Thoracic aorta (tissue), 2 donors: Measurements from ENCODE around the gene JMJD4. TPM values are rescaled to one million over a fixed set of nuclear protein-coding genes. Genes with fewer than 3 reads are reported as not detected.

Source experiments
- ATAC-seq: fragments of 150-250 bp; one replicate; pipeline ENCODE4 v1.8.0; 2017; ENCODE audit warnings: low read depth; ENCODE audit not compliant: insufficient number of reproducible peaks, low FRiP score
- DNase-seq: peaks from one replicate; pipeline ENCODE4 v3.0.0-alpha.2; 2020; ENCODE audit warnings: low spot score
- H3K27ac ChIP-seq, 2 donors: fragments of 200-600 bp; sonication (generic); 1 replicate in 1 of 2; 2 replicates in 1 of 2; pipeline ENCODE4 v1.5.1; 2016; ENCODE audit warnings: mild to moderate bottlenecking in 2 of 2, moderate library complexity in 2 of 2
- H3K27me3 ChIP-seq: fragments of 200-600 bp; sonication (generic); replicated peaks from 2 replicates; pipeline ENCODE4 v1.6.0; 2016; ENCODE audit warnings: mild to moderate bottlenecking; ENCODE audit not compliant: insufficient read depth
- H3K36me3 ChIP-seq: fragments of 200-600 bp; sonication (generic); one replicate; pipeline ENCODE4 v1.5.1; 2016
- H3K4me1 ChIP-seq, 2 donors: fragments of 200-600 bp; sonication (generic); 1 replicate in 1 of 2; 2 replicates in 1 of 2; pipeline versions ENCODE4 v1.5.1 to v1.6.0; 2016; ENCODE audit warnings: low read depth in 2 of 2, mild to moderate bottlenecking in 1 of 2; ENCODE audit not compliant: control insufficient read depth in 1 of 2
- H3K4me3 ChIP-seq: fragments of 200-600 bp; sonication (generic); 2 replicates; pipeline ENCODE4 v1.5.1; 2016; ENCODE audit warnings: mild to moderate bottlenecking
- H3K9me3 ChIP-seq: fragments of 200-600 bp; sonication (generic); 2 replicates; pipeline ENCODE4 v1.5.1; 2016
- total RNA-seq, 2 donors: library from RNA; depleted of rRNA; stranded (reverse); fragments of >200 nt; gene quantifications; one replicate each; pipeline versions ENCODE4 v1.1.0 to v1.2.3, GENCODE V29; 2016
- TF ChIP-seq, protein P1 (sequence below): fragments of 200-600 bp; sonication (generic); IDR thresholded peaks from one replicate; pipeline ENCODE4 v1.5.1; 2019; ENCODE audit warnings: antibody characterized with exemption

The JMJD4 gene
- total RNA-seq, 2 donors from 2014 or later, result 19.4 to 24.2 TPM

DNA sequence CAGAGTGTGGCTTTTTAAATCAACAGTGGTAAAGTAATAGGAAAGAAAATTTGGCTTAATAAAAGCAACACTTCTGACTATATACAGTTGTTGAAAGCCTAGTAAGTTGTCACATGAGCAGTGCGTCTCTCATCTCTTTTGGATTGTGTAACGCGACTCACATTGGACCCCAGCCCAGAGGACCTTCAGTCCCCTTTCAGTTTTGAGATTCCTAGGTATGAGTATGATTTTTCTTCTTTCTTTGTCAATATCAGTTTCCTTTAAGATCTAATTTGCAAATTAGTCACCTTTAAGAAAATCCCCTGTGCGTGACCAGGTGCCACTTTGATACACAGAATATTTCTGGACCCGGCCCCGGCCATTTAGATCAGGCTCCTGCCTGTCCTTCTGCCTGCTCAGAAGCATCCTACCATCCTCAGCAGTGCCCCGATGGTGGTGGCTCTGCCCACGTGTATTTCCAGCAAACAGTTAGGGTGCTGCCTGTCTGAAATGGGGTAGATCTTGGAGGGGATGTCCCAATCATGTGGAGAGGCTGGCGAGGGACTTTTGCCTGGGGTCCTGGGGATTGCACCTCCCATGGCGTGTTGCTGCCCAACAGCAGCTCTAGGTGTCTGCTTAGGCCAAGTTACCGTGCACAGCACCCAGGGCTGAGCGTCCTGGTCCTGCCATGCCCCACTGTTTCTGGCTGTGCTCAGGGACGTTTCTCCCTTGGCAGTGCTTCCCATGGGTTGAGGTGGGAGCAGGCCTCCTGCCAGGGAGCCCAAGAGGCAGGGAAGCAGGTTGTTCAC lies 21.3 kb upstream of the JMJD4 start:
- no peak for ATAC-seq

DNA sequence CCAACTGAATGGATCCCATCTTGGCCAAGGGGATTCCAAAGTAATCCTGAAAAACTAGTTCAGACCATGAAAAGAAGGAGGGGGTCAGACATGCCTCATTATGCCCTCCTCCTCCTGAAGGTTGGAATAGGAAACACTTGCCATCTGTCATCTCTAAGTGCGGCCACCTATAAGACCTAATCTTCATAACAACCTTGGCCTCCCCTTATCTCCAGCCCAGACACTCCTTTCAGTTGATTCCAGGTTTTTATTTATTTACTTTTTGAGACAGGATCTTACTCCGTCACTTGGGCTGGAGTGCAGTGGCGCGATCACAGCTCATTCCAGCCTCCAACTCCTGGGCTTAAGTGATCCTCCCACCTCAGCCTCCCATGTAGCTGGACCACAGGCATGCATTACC lies 19.9 kb upstream of the JMJD4 start:
- no peak overlapping the region for H3K27ac ChIP-seq
- H3K4me3 ChIP-seq, result no peak overlapping the region
- TF ChIP-seq, protein P1, sequence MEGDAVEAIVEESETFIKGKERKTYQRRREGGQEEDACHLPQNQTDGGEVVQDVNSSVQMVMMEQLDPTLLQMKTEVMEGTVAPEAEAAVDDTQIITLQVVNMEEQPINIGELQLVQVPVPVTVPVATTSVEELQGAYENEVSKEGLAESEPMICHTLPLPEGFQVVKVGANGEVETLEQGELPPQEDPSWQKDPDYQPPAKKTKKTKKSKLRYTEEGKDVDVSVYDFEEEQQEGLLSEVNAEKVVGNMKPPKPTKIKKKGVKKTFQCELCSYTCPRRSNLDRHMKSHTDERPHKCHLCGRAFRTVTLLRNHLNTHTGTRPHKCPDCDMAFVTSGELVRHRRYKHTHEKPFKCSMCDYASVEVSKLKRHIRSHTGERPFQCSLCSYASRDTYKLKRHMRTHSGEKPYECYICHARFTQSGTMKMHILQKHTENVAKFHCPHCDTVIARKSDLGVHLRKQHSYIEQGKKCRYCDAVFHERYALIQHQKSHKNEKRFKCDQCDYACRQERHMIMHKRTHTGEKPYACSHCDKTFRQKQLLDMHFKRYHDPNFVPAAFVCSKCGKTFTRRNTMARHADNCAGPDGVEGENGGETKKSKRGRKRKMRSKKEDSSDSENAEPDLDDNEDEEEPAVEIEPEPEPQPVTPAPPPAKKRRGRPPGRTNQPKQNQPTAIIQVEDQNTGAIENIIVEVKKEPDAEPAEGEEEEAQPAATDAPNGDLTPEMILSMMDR, result no peak
- ATAC-seq (no peak), DNase-seq (no peak)
- H3K36me3 ChIP-seq, result peaks cover 6% of the 10 kb centered on the region
- no peaks in the 10 kb centered on the region for H3K9me3 ChIP-seq
- H3K27me3 ChIP-seq, result no peaks in the 10 kb centered on the region
- peaks cover 0 to 15% of the 10 kb centered on the region in 2 donors for H3K4me1 ChIP-seq

More for the DNA sequence above, 21.3 kb upstream of the JMJD4 start:
- Histone ChIP-seq H3K4me3 (no peak overlapping the region), H3K4me1 (peaks cover 0 to 15% of the 10 kb centered on the region in 2 donors), H3K9me3 (no peaks in the 10 kb centered on the region), H3K27ac (no peak overlapping the region), H3K27me3 (no peaks in the 10 kb centered on the region), H3K36me3 (no peaks in the 10 kb centered on the region)
- TF ChIP-seq, protein P1, result no peak
- DNase-seq, result no peak

DNA sequence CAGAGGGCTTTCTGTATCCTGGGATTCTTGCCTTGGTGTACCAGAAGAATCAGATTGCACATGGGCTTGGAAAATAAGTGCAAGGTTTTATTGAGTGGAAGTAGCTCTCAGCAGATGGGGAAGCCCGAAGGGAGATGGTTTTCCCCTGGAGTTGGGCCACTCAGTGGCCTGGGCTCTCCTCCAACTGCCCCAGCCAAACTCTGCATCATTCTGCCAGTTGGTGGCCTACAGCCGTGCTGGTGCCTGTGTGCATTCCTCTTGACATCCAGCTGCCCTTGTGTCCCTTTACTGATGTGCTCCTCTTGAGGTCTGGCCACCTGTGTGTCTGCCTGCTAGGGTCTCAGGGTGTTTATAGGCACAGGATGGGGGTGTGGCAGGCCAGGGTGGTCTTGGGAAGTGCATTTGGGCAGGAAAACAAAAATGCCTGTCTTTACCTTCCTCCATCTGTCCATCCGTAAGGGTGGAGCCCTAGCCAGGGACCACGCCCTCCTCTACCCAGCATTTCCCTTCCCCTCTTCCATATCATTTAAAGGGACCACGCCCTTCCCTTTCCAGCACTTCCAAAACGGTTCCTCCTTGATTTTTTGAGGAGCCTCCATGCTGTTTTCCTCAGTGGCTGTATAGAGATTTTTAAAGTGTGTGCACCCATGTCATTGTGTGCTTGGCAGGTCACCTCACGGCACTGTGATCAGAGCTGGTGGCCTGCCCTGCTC lies 19.1 kb upstream of the JMJD4 start:
- no peaks in the 10 kb centered on the region for H3K9me3 ChIP-seq
- no peak for DNase-seq
- TF ChIP-seq, protein P1, result no peak
- H3K27ac ChIP-seq, result no peak overlapping the region
- ATAC-seq, result no peak
- H3K36me3 ChIP-seq, result peaks cover 7% of the 10 kb centered on the region
- no peaks in the 10 kb centered on the region for H3K27me3 ChIP-seq
- peaks cover 0 to 20% of the 10 kb centered on the region in 2 donors for H3K4me1 ChIP-seq
- H3K4me3 ChIP-seq, result no peak overlapping the region

DNA sequence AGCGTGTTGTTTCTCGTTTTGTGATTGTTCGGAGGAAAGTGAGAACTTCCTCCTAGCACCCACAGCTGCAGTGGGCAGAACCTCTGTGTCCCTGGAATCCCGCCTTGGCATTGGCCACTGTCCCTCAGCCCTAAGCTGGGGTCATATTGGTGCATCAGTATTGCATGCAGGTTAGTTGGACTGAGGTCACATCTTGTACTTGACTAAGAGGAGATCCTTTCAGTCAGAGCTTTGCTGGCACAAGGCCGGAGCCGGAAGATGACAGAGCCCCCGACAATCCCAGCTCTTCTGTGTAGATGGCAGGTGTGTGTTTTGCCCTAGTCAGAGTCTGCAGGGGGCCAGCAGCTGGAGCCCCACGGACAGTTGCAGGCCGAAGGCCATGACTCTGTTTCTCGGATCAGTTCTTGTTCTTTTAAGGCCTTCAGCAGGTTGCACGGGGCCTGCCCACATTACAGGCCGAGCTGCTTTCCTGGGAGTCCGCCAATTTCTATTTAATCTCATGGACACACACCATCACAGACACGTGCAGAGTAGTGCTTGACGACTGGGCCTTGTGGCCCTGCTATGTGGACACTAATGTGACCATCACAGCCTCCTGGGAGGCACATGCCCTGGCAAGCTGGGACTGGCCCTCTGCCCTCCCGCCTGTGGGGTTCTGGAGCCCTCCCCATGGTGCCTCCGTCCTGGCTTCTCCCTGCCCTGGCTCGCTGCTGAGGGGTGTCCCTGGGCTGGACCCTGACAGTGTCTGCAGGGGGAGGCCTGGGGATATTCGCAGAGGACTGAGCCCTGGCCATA lies 15.0 kb upstream of the JMJD4 start:
- no peak for DNase-seq
- no peaks in the 10 kb centered on the region for H3K27me3 ChIP-seq
- H3K4me3 ChIP-seq, result no peak overlapping the region
- peaks cover 0 to 38% of the 10 kb centered on the region in 2 donors for H3K4me1 ChIP-seq
- no peaks in the 10 kb centered on the region for H3K9me3 ChIP-seq
- TF ChIP-seq, protein P1, result no peak
- no peak overlapping the region for H3K27ac ChIP-seq
- no peak for ATAC-seq
- peaks cover 14% of the 10 kb centered on the region for H3K36me3 ChIP-seq

DNA sequence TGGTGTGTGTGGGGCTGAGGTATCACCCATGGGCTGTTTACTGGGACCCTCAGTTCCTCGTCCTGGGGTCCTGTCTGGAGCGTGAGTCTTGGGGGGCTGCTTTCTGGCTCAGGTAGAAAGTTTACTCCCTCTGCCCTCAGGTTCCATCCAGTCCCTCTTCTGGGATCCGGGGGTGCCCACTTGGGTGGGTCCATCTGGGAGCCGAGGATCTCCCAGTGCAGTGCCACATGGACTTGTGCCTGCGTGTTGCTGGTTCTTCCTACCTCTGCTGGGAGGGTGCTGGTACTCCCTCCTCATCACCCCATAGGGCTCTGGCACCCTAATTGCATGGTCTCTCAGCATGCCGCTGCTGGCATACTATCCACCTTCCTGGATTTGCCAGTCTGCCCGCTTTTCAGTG lies 14.1 kb upstream of the JMJD4 start:
- peaks cover 14% of the 10 kb centered on the region for H3K36me3 ChIP-seq
- no peak overlapping the region for H3K27ac ChIP-seq
- no peak for ATAC-seq
- H3K4me1 ChIP-seq, result peaks cover 0 to 34% of the 10 kb centered on the region in 2 donors
- no peaks in the 10 kb centered on the region for H3K27me3 ChIP-seq
- no peak overlapping the region for H3K4me3 ChIP-seq
- TF ChIP-seq, protein P1, result no peak
- no peaks in the 10 kb centered on the region for H3K9me3 ChIP-seq
- DNase-seq, result no peak
